ENCODE measurements around the gene GAPVD1. TPM values are rescaled to one million over a fixed set of nuclear protein-coding genes. Genes with fewer than 3 reads are reported as not detected.

Gene GAPVD1
- total RNA-seq, 2 experiments from 2014 or later = 49.7 to 49.8 TPM

DNA sequence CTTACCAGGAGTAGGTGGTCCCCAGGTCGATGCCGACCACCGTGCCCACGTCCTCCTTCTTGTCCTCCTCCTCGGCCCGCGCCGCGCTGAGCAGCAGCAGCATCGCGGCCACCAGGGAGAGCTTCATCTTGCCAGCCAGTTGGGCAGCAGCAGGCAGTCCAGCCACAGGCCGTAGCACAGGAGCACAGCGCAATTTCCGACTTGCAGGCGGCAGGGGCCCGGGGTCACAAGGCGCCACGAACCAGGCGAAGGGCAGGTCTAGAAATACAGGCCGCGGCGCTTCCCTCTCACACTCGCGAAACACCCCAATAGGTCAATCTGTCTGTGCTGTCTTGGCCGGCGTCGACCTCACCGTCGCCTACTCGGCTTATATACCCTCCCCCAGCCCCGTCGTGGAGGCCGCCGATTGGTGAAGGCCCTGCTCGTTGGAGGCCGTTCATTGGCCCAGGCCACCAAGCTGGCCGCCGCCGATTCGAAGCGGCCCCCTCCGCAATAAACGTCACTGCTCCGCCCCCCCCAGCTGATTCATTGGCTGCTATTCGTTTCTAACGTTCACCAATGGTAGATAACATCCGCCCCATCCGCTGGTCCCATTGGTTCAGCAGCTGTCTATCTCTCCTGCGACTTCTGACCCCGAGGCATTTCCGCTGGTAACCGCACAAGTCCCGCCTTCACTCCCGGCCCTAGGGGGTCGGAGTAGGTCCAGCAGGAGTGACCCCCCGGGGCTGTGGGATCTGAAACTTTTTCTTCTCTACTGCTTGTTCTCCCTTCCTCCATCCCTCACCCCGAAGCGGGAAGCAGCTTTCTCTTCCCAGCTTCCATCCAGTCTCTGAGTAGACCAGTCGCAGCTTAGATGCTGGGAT is 20.4 kb upstream of the GAPVD1 start, which contains the start of gene HSPA5:
TSS of gene HSPA5 (minus strand) at position 344 of the 863 bp plus-strand sequence. CDS start at position 127, 217 bp downstream.
- H3K4me1 Mint-ChIP-seq (ENCODE audit: low read depth) = peaks cover 45% of the 10 kb centered on the region
- H3K4me3 Mint-ChIP-seq = peak within 1 kb of the TSS; percentile 100
- CTCF ChIA-PET = interaction anchor here (1.2 to 1.3 kb wide), 3 partner anchors 20 to 129 kb away, joined by 3 to 7 read pairs (median 3); partner anchors contain the start of gene GAPVD1

DNA sequence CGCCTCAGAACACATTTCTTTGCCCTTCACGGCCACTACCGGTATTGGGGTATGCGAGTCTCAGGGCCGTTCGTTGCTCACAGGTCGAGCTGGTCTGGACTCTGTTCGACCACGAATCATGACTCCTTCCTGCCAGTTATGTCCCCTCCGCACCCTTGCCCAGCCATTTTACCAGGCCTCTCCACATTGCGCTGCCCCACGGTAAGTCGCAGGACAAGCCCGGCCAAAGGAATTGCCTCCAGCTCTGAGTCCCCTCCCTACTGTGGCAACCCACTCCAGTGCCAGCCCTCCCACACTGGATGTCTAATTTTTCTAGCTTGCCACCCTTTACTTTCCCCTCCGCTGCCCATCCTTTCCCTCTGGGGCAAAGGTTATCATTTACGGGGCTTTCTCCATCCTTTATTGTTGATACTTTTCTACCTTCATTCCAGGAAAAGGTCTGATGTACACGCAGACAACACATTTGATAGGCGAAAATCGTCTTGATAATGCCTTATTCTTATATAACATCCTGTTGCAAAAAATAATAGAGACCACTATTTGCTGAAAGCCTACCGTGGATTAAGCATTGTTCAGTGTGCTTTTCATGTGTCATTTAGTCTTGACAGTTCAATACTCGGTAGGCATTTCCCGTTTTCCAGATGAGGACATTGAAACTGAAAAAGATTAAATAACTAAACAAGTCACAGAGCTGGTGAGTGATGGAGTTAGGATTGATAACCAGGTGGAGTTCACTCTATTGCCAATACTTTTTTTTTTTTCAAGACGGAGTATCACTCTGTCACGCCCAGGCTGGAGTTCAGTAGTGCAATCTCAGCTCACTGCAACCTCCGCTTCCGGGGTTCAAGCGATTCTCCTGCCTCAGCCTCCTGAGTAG is 19.5 kb upstream of the GAPVD1 start:
- peak overlapping the region; percentile 100 for H3K4me3 Mint-ChIP-seq
- CTCF ChIA-PET = interaction anchor here (1.2 to 1.3 kb wide), 3 partner anchors 19 to 52 kb away, joined by 3 to 7 read pairs (median 3); partner anchors contain the start of gene GAPVD1
- peak overlapping the region; percentile 100 for H3K27ac Mint-ChIP-seq
- TF ChIP-seq, protein P1, sequence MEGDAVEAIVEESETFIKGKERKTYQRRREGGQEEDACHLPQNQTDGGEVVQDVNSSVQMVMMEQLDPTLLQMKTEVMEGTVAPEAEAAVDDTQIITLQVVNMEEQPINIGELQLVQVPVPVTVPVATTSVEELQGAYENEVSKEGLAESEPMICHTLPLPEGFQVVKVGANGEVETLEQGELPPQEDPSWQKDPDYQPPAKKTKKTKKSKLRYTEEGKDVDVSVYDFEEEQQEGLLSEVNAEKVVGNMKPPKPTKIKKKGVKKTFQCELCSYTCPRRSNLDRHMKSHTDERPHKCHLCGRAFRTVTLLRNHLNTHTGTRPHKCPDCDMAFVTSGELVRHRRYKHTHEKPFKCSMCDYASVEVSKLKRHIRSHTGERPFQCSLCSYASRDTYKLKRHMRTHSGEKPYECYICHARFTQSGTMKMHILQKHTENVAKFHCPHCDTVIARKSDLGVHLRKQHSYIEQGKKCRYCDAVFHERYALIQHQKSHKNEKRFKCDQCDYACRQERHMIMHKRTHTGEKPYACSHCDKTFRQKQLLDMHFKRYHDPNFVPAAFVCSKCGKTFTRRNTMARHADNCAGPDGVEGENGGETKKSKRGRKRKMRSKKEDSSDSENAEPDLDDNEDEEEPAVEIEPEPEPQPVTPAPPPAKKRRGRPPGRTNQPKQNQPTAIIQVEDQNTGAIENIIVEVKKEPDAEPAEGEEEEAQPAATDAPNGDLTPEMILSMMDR (IDR thresholded peaks at IDR 0.05) = no peak
- ATAC-seq (peak; percentile 12), DNase-seq (no peak)
- POLR2A ChIA-PET = interaction anchor here (0.6 to 10.5 kb wide), 28 partner anchors 10 to 390 kb away, joined by 3 to 151 read pairs (median 5); partner anchors contain the start of genes ARPC5L and GAPVD1
- peaks cover 49% of the 10 kb centered on the region for H3K36me3 Mint-ChIP-seq (ENCODE audit: low read depth)
- no peaks in the 10 kb centered on the region for H3K27me3 Mint-ChIP-seq
- intact Hi-C loops (cut with micrococcal nuclease) = loop anchor here (10.0 kb wide), 1 partner anchor 133 kb away; no protein-coding TSS in a partner anchor
- no peaks in the 10 kb centered on the region for H3K9me3 Mint-ChIP-seq
- H3K4me1 Mint-ChIP-seq (ENCODE audit: low read depth) = peaks cover 36% of the 10 kb centered on the region

More for the DNA sequence above, 20.4 kb upstream of the GAPVD1 start, which contains the start of gene HSPA5:
- TF ChIP-seq, protein P1 (IDR thresholded peaks at IDR 0.05) = no peak
- peak; percentile 100 for DNase-seq
- intact Hi-C loops (cut with micrococcal nuclease) = loop anchor here (10.0 kb wide), 1 partner anchor 134 kb away; no protein-coding TSS in a partner anchor
- H3K27me3 Mint-ChIP-seq = no peaks in the 10 kb centered on the region
- peak within 1 kb of the TSS; percentile 100 for H3K27ac Mint-ChIP-seq
- H3K9me3 Mint-ChIP-seq = no peaks in the 10 kb centered on the region
- peaks cover 58% of the 10 kb centered on the region for H3K36me3 Mint-ChIP-seq (ENCODE audit: low read depth)
- POLR2A ChIA-PET = interaction anchor here (0.6 to 10.5 kb wide), 36 partner anchors 9 to 1239 kb away, joined by 3 to 151 read pairs (median 4); partner anchors contain the start of genes ARPC5L and GAPVD1
- ATAC-seq = peak; percentile 90

DNA sequence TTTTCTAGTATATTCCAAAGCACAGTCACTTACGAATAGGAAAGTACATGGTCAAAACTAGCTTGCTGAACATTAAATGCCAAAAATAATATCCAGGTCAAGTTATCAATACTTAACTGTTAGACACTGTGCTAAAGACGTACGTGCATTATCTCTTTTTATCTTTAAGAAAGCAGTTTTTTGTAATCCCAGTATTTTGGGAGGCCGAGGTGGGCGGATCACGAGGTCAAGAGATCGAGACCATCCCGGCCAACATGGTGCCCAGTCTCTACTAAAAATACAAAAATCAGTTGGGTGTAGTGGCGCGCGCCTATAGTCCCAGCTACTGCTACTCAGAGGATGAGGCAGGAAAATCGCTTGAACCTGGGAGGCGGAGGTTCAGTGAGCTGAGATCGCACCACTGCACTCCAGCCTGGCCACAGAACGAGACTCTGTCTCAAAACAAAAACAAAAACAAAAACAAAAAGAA is 17.8 kb upstream of the GAPVD1 start:
- TF ChIP-seq, protein P1 (IDR thresholded peaks at IDR 0.05) = no peak
- Mint-ChIP-seq H3K9me3 (no peaks in the 10 kb centered on the region), H3K36me3 (ENCODE audit: low read depth) (peaks cover 32% of the 10 kb centered on the region), H3K27me3 (no peaks in the 10 kb centered on the region), H3K27ac (peak overlapping the region; percentile 100), H3K4me1 (ENCODE audit: low read depth) (peaks cover 20% of the 10 kb centered on the region), H3K4me3 (peak overlapping the region; percentile 20)
- DNase-seq = no peak
- ATAC-seq = no peak
- CTCF ChIA-PET = interaction anchor here (0.9 to 1.6 kb wide), 4 partner anchors 12 to 47 kb away, joined by 3 to 6 read pairs (median 4); partner anchors contain the start of gene GAPVD1
- intact Hi-C loops (cut with micrococcal nuclease) = loop anchor here (10.0 kb wide), 1 partner anchor 131 kb away; no protein-coding TSS in a partner anchor
- POLR2A ChIA-PET = interaction anchor here (0.7 to 10.5 kb wide), 4 partner anchors 8 to 29 kb away, joined by 3 to 151 read pairs (median 6); partner anchors contain the start of gene GAPVD1

DNA sequence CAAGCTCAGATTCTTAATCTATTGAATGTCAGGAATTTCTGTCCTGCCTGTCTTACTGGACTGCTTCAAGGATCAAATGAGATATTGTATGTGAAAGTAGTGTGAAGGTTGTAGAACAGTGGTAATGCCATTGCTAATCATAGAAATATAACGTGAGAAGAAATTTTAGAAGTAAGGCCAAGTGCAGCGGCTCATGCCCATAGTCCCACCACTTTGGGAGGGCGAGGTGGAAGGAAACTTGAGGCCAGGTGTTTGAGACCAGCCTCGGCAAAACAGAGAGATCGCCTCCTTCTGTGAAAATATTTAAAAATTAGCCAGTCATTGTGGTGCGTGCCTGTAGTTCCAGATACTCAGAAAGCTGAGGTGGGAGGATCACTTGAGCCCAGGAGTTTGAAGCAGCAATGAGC is 15.4 kb upstream of the GAPVD1 start:
- no peak overlapping the region for H3K4me3 Mint-ChIP-seq
- TF ChIP-seq, protein P1 (IDR thresholded peaks at IDR 0.05) = no peak
- DNase-seq (no peak), ATAC-seq (no peak)
- intact Hi-C loops (cut with micrococcal nuclease) = loop anchor here (10.0 kb wide), 1 partner anchor 129 kb away; no protein-coding TSS in a partner anchor
- no peak overlapping the region for H3K27ac Mint-ChIP-seq
- POLR2A ChIA-PET = no interaction called here
- no peaks in the 10 kb centered on the region for H3K9me3 Mint-ChIP-seq
- H3K27me3 Mint-ChIP-seq = no peaks in the 10 kb centered on the region
- H3K4me1 Mint-ChIP-seq (ENCODE audit: low read depth) = peaks cover 16% of the 10 kb centered on the region
- H3K36me3 Mint-ChIP-seq (ENCODE audit: low read depth) = peaks cover 8% of the 10 kb centered on the region
- CTCF ChIA-PET = interaction anchor here (0.8 kb wide), 1 partner anchor 18 kb away, joined by 3 read pairs; no protein-coding TSS in a partner anchor

Measured in activated CD8-positive, alpha-beta T cell treated with anti-CD3 and anti-CD28 coated beads for 36 hours (primary cell).